ENCODE measurements around the gene PLCL2.

The PLCL2 gene

DNA sequence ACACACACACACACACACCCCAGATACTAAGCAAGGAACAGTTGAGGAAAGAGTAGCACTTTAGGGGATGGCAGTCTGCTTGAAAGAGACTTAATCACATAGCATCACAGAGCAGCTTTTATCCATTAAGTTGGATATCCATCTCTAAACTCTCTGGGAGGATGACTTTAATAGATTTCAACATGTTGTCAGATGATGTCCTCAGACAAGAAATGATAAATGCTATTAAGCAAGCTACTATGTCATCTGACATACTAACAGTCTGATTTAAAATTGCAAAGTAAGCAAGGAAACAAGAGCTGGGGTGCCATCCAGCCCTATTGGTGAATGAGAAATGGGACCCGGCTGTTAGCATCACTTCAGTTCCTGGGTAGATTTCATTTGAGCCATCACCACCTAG, 136.9 kb downstream of the PLCL2 start:
- peaks cover 16% of the 10 kb centered on the region for H3K4me1 ChIP-seq (ENCODE audit: low read length)
- no peaks in the 10 kb centered on the region for H3K9me3 ChIP-seq (ENCODE audit: insufficient read depth, low read length)
- no peaks in the 10 kb centered on the region for H4K20me1 ChIP-seq (ENCODE audit: insufficient read depth, low read length)
- peaks cover 3% of the 10 kb centered on the region; the same call in 1 of the 2 replicates for H3K79me2 ChIP-seq (ENCODE audit: low read length)
- no peak overlapping the region for H3K4me2 ChIP-seq (ENCODE audit: low read length)
- H3K9ac ChIP-seq (ENCODE audit: low read length): no peak overlapping the region
- H3K4me3 ChIP-seq (ENCODE audit: low read length): no peak overlapping the region
- no peak overlapping the region for H2AFZ ChIP-seq (ENCODE audit: low read depth, low read length)
- peaks cover 6% of the 10 kb centered on the region for H3K36me3 ChIP-seq (replicated peaks; ENCODE audit: low read depth, low read length)
- H3K27me3 ChIP-seq (ENCODE audit: low read depth, low read length): no peaks in the 10 kb centered on the region
- TF ChIP-seq, protein P1, sequence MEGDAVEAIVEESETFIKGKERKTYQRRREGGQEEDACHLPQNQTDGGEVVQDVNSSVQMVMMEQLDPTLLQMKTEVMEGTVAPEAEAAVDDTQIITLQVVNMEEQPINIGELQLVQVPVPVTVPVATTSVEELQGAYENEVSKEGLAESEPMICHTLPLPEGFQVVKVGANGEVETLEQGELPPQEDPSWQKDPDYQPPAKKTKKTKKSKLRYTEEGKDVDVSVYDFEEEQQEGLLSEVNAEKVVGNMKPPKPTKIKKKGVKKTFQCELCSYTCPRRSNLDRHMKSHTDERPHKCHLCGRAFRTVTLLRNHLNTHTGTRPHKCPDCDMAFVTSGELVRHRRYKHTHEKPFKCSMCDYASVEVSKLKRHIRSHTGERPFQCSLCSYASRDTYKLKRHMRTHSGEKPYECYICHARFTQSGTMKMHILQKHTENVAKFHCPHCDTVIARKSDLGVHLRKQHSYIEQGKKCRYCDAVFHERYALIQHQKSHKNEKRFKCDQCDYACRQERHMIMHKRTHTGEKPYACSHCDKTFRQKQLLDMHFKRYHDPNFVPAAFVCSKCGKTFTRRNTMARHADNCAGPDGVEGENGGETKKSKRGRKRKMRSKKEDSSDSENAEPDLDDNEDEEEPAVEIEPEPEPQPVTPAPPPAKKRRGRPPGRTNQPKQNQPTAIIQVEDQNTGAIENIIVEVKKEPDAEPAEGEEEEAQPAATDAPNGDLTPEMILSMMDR (IDR thresholded peaks at IDR 0.05; ENCODE audit: low read depth, low read length): no peak
- TF ChIP-seq EZH2phosphoT487 (IDR thresholded peaks at IDR 0.05; ENCODE audit: low read depth): no peak
- H3K27ac ChIP-seq (ENCODE audit: low read length): no peak overlapping the region

DNA sequence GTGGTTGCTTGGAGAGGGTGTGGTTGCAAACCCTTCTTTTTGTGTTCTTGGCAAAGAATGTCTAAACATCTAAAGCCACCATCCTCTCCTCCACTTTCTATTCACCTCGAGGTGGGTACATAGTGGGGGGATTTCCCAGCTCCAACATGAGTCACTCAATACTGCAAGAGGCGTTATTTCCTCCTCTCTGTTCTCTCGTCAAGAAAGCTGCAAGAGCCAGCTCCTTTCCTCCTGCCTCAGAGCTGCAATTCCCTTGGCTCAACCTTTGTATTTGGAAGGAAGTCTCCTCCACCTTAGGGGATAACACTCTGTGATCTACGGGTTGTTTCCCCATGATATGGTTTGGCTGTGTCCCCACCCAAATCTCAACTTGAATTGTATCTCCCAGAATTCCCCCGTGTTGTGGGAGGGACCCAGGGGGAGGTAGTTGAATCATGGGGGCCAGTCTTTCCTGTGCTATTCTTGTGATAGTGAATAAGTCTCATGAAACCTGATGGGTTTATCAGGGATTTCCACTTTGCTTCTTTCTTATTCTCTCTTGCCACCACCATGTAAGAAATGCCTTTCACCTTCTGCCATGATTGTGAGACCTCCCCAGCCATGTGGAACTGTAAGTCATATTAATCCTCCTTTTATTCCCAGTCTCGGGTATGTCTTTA, 138.4 kb downstream of the PLCL2 start:
- Histone ChIP-seq H3K4me3 (ENCODE audit: low read length) (peak overlapping the region; percentile 57), H3K4me2 (ENCODE audit: low read length) (peak overlapping the region; percentile 70), H3K79me2 (ENCODE audit: low read length) (peaks cover 3% of the 10 kb centered on the region; the same call in 1 of the 2 replicates), H3K9ac (ENCODE audit: low read length) (peak overlapping the region; percentile 22), H3K27ac (ENCODE audit: low read length) (peak overlapping the region; percentile 25; the same call in 1 of the 2 replicates), H2AFZ (ENCODE audit: low read depth, low read length) (peak overlapping the region; percentile 2; the same call in 1 of the 2 replicates), H3K36me3 (replicated peaks; ENCODE audit: low read depth, low read length) (peaks cover 6% of the 10 kb centered on the region), H3K9me3 (ENCODE audit: insufficient read depth, low read length) (no peaks in the 10 kb centered on the region), H4K20me1 (ENCODE audit: insufficient read depth, low read length) (no peaks in the 10 kb centered on the region), H3K27me3 (ENCODE audit: low read depth, low read length) (no peaks in the 10 kb centered on the region), H3K4me1 (ENCODE audit: low read length) (peaks cover 16% of the 10 kb centered on the region)
- TF ChIP-seq, protein P1 (IDR thresholded peaks at IDR 0.05; ENCODE audit: low read depth, low read length): no peak
- no peak for TF ChIP-seq EZH2phosphoT487 (IDR thresholded peaks at IDR 0.05; ENCODE audit: low read depth)

DNA sequence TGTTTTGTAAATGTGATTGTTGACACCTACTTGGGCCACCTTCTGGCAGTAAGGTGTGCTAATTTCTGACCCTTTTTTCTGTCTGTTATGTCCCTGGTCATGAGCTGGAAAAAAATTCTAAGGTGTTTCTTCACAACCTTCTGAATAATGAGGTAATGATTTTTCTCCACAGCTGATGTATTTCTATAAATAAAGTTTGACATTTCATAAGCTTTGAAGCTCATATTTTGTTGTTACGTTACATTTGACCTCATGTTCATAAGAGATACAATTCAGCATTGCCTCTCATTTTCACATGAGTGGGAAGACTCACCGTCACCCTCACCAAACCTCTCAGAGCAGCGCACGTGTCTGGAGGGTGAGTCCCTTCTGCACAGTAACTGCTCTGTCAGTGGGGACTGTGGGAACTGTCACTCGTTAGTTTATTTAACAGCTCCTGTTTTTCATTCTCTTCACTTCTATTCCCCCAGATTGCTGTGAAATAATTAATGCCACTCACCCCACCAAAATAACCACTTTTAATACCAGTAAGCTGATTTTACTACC, 140.9 kb downstream of the PLCL2 start:
- Histone ChIP-seq H4K20me1 (ENCODE audit: insufficient read depth, low read length) (no peaks in the 10 kb centered on the region), H3K4me1 (ENCODE audit: low read length) (peaks cover 21% of the 10 kb centered on the region), H3K27ac (ENCODE audit: low read length) (no peak overlapping the region), H3K4me2 (ENCODE audit: low read length) (no peak overlapping the region), H3K9me3 (ENCODE audit: insufficient read depth, low read length) (no peaks in the 10 kb centered on the region), H2AFZ (ENCODE audit: low read depth, low read length) (no peak overlapping the region), H3K4me3 (ENCODE audit: low read length) (no peak overlapping the region), H3K36me3 (replicated peaks; ENCODE audit: low read depth, low read length) (peaks cover 6% of the 10 kb centered on the region), H3K79me2 (ENCODE audit: low read length) (peaks cover 3% of the 10 kb centered on the region; the same call in 1 of the 2 replicates), H3K27me3 (ENCODE audit: low read depth, low read length) (no peaks in the 10 kb centered on the region), H3K9ac (ENCODE audit: low read length) (no peak overlapping the region)
- no peak for TF ChIP-seq EZH2phosphoT487 (IDR thresholded peaks at IDR 0.05; ENCODE audit: low read depth)
- TF ChIP-seq, protein P1 (IDR thresholded peaks at IDR 0.05; ENCODE audit: low read depth, low read length): peak; percentile 15; the same call in 1 of the 2 replicates

DNA sequence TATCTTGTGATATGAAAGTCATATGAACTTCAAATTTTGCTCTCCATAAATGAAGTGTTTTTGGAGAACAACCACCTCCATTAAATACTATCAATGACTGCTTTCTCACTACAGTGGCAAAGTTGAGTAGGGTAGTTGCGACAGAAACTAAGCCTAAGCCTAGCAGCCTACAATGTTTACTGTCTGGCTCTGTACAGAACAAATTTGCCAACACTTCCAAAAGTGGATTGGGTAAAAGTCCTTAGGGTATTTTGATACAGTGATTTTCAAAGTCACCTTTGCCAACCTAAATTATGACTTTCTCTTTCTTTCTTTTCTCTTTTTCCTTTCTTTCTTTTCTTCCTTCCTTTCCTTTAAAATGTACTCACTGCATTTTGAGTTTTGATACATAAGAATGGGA, 142.6 kb downstream of the PLCL2 start:
- Histone ChIP-seq H3K79me2 (ENCODE audit: low read length) (peaks cover 3% of the 10 kb centered on the region; the same call in 1 of the 2 replicates), H3K9ac (ENCODE audit: low read length) (no peak overlapping the region), H2AFZ (ENCODE audit: low read depth, low read length) (no peak overlapping the region), H3K4me3 (ENCODE audit: low read length) (no peak overlapping the region), H3K27ac (ENCODE audit: low read length) (no peak overlapping the region), H3K27me3 (ENCODE audit: low read depth, low read length) (no peaks in the 10 kb centered on the region), H3K4me2 (ENCODE audit: low read length) (no peak overlapping the region), H3K9me3 (ENCODE audit: insufficient read depth, low read length) (no peaks in the 10 kb centered on the region), H4K20me1 (ENCODE audit: insufficient read depth, low read length) (no peaks in the 10 kb centered on the region), H3K36me3 (replicated peaks; ENCODE audit: low read depth, low read length) (peaks cover 6% of the 10 kb centered on the region), H3K4me1 (ENCODE audit: low read length) (peaks cover 18% of the 10 kb centered on the region)
- TF ChIP-seq, protein P1 (IDR thresholded peaks at IDR 0.05; ENCODE audit: low read depth, low read length): no peak
- no peak for TF ChIP-seq EZH2phosphoT487 (IDR thresholded peaks at IDR 0.05; ENCODE audit: low read depth)
